SK-N-DZ (cell line): ENCODE data around the gene SLCO4A1.

Experiments used
- DNase-seq: peaks from one replicate; pipeline ENCODE4 v3.0.0-alpha.2; 2015; ENCODE audit warnings: low spot score

SLCO4A1 gene

DNA sequence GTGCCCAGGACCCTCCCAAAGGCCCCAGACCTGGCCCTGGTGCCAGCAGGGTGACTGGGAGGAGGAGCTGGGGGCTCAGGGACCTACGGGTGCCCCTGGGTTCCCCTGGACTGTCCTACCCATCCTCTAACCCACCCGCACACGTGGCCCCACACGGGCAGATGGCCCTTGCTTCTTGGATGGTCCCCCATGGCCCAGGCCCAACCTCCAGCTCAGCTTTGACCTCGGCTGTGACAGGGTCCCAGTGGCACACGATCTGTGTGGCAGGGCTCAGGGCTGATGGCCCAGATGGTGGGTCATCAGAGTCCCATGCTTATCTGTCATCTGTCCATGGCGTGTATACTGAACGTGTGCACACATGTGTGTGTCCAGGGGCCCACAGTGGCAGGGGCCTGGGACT lies 70.3 kb downstream of the SLCO4A1 start:
- no peak for DNase-seq

DNA sequence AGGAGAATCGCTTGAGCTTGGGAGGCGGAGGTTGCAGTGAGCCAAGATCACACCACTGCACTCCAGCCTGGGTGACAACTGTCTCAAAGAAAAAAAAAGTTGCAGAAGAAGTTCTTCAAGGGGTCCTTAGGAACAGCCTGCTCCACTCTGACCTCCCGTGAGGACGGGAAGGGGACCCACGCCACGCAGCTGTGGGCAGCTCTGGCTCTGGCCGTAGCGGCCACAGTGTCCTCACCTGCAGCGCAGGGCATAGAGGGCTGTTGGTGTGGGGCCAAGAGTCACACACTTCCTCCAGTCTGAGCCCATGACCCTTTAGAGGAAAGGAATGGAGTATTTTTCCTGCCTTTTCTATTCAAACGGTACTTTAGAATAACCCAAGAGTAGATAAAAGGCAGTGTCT lies 71.7 kb downstream of the SLCO4A1 start:
- no peak for DNase-seq

DNA sequence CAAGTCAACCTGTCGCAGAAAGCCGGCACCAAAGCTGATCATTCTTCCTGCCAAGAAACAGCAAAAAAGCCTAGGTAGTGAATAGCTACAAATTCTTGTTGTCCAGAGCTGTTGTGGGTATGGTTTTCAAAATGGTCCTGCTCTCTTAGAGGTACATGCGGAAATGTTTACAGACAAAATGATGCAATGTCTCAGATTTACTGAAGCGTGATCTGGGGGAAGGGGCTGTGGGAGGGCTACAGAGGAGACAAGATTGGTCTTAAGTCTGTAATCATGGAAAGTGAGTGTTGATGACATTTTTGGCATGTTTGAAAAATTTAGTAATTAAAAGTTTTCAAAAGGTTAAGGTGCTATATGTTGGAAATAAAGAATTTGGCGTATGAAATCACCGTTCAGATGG lies 72.5 kb downstream of the SLCO4A1 start:
- DNase-seq: no peak

DNA sequence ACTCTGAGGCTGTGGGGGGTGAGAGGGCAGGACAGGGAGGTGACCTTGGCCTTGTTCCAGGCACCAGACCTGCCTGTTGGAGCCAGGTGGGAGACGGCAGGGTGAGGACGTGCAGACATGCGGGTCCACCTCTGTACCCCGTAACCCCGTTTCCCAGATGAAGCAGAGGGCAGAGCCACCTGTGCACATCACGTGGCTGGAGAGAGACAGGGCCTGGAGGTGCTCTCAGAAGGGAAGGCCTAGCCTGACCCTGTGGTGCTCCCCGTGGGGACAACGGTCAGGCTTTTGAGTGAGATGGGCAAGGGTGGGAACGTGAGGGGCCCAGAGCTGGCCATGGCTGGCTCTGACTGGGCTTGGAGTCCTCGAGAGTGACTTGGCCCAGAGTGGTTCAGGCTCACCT lies 72.9 kb downstream of the SLCO4A1 start:
- DNase-seq: no peak

DNA sequence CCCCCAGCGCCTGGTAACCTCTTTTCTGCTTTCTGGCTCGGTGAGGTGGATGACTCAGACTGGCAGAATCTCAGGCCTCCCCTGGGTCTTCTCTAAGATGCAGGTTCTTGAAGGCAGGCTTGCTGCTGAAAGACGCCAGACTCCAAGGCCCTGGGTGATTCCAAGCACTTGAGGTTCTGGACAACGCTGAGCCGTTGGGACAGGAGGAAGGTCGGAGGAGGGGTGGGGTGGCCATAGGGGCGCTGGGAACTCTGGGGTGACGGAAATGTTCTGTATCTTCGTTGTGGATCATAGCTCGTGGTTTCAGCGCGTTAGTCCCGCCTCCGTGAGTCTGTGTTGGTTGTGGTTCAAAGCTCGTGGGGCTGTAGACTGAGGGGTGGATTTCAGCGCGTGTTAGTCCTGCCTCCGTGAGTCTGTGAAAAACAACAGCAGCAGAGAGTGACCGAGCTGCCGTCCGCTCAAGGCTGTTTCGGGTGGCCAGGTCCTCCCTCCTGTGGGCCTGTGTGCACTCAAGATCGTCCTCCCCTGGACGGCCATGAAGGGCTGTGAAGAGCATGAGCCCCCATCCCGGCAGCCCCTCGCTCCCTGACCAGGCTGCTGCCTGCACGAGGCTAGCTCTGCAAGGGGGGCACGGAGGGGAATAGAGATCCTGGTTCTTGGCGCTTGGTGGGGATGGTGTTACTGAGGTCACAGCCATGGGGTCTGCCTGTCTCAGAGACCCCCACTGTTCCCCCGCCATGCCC lies 74.1 kb downstream of the SLCO4A1 start:
- no peak for DNase-seq

DNA sequence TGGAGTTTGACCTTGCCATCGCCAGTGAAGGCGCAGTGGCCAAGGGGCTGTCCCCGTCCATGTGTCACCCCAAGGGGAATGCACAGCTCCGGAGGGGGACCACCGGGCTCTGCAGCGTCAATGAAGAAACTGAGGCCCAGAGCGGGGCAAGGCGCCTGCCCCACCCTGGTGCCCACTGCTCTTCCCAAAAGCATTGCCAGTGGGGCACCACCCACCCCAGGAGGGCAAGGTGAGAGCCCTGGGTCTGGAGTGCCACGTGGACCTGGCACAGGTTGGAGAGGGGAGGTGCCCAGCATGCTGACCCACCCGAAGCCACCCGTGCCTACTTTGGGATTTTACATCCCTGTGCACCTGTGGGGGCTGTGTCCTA lies 74.6 kb downstream of the SLCO4A1 start:
- DNase-seq: no peak

DNA sequence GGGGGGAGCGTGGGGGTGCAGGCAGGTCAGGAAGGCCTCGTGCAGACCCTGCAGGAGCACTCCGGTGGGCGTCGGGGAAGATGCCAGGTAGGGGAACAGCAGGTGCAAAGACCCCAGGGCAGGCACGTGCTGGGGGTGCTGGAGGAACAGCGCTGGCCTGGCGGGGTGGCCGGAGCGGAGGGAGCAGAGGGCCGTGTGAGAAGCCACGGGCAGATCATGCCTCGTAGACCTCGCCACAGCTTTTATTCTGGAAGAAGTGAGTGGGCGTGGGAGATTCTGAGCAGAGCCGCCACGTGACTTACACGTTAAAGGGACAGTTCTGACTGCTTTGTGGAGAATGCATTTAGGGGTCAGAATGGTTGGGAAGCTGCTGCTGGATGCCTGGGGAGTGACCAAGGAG lies 75.6 kb downstream of the SLCO4A1 start:
- DNase-seq: no peak

DNA sequence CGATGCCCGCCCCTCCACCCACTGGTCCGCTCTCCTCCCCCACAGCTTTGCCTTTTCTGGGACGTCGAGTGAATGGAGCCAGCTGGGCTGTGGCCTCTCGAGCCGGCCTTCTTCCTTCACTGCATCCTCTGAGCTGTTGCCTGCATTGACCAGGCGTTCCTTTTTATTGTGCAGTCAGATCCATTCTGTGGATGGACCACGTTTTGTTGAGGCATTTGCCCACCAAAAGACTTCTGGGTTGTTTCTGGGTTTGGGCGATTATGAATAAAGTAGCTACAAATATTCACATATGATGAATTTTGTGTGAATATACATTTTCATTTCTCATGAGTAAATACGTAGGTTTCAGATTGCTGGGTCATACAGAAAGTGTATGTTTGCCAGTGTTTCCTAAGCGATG lies 76.2 kb downstream of the SLCO4A1 start:
- no peak for DNase-seq

DNA sequence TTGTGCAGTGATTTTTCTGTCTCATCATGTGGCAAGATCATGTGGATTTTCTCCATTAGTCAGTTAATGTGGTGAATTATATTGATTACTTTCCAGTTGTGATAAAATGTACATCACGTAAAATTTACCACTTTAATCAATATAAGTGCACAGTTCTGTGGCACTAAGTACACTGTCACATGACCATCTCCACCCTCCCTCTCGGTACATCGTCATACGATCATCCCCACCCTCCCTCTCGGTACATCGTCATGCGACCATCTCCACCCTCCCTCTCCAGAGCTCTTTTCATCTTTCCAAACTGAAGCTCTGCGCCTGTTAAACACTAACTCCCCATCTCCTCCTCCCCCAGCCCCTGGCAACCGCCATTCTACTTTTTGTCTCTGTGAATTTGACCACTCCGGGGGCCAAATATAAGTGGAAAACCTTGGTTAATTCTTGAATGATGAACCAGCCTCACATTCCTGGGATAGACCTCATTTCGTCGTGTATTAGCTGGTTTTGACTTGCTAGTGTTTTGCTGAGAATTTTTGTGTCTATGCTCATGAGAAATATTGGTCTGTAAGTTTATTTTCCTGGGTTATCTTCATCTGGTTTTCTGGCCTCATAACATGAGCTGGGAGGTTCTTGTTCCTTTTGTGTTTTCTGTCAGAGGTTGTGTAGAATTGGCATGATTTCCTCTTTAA lies 77.1 kb downstream of the SLCO4A1 start:
- DNase-seq: no peak
